Measurements from ENCODE around the gene CNP.
"Not testable (repeated sequence)": the region's sequence is repeated elsewhere in the genome, so short reads cannot be mapped to it uniquely, and the experiment has no call there.

CNP gene

GRCh38 chr17:41966463-41967140 lies at the start of gene CNP:
CNP (plus strand) TSS chr17:41966795; CDS start chr17:41966885, 90 bp downstream.
- DNase-seq = peak; percentile 87

DNA sequence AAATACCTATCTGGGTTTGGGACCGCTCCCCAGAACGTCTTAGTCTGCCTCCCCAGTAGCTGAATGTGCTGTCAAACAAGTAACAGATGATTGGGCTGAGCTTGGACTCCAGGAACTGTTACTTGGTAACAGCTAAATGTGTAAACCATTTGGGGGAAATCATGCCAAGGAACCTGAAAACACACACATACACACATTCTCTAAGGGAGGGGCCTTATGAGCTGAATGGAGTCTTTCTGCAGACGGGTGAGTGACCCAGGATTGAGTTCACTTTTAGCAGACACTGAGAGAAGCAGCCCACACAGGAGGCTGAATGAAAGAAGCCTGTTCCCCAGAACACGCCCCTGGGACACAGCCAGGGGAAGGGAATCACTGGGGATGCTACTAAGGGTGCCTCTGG lies 49.4 kb upstream of the CNP start:
- DNase-seq = peak; percentile 29

- DNase-seq = peak; percentile 81
Measured at GRCh38 chr17:41917679-41918313, 48.8 kb upstream of the CNP start.

GRCh38 chr17:41918314-41919164 lies 48.1 kb upstream of the CNP start, which contains the start of gene ACLY:
ACLY (minus strand) TSS chr17:41918951; CDS start chr17:41913873, 5,078 bp downstream.
- peak; percentile 98 for DNase-seq

DNA sequence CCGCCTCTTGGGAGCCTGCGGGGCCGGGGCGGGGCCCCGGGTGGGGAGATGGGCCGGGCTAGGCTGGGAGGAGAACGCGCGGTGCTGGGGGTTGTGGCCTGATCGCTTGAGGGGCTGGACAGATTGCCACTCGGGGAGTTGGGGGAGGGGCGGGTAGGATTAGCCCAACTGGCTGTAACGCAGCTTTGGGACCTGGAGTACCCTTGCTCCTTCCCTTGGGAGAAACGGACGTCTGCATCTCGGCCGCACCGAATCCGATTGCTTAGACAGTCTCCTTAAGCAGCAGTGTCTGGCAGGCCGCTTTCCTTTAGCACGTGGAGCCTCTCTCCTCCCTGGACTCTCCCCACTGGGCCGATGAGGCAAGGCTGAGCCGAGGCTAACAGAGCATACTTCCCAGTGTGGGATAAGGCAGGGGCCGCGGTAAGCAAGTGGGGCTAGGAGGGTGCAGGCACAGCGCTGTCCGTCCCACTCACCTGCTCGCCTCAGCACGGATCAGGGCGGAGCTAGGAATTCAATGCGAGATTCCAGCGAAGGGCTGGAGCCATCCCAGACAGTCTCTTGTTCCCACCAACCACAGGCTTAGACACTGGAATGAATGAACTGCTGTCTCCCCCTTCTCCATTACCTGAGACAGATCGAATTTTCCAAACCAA lies 47.3 kb upstream of the CNP start:
- no peak for DNase-seq

GRCh38 chr17:41919840-41920579 lies 46.6 kb upstream of the CNP start:
- DNase-seq = no peak

DNA sequence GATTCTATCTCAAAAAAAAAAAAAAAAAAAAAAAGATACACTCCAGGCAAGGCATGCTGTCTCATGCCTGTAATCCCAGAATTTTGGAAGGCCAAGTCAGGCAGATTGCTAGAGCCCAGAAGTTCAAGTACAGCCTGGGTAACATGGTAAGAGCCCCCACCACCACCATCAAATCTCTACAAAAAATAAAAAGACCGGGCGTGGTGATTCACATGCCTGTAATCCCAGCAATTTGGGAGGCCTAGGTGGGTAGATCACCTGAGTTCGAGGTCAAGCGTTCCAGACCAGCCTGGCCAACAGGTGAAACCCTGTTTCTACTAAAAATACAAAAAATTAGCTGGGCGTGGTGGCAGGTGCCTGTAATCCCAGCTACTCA lies 46.0 kb upstream of the CNP start:
- DNase-seq = no peak

- DNase-seq = no peak
Measured at GRCh38 chr17:41925991-41926590, 40.5 kb upstream of the CNP start.

GRCh38 chr17:41928693-41929251 lies 37.8 kb upstream of the CNP start:
- no peak for DNase-seq

DNA sequence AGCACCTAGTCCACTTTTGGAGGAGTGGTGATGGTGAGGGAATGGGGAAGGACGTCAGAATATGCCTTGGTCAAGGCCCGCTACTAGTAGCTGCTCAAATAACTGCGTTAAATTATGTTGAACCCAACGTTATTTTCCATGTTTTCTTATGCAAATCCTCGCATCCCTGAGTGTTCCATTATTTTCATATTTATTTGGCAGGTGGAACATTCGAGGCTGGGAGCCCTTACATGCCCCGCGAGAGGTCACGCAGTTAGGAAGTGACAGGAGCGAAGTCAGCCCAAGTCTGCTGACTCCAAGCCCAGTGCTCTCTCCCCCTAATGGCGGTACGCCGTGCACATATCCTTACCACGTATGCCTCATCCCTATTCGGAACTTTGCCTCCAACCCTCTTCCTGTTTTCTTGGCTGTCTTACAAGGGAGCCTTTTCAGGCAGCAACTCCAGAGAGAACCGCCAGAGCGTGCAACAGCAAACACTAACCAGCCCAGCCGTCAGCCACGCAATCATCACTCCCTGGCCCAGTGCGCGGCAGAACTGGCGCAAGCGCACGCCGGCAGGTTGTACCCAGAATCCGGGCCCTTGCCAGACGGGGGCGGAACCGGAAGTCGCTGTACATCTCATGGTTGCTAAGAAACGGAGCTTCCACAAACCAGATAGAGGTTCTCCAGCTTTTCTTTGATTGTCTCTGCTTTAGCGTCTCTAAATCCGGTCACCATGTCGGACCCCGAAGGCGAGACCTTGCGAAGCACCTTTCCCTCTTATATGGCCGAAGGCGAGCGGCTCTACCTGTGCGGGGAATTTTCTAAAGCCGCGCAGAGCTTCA lies 36.4 kb upstream of the CNP start, which contains the start of gene ODAD4:
TSS of gene ODAD4 (plus strand) at position 609 of the 824 bp plus-strand sequence. CDS start at position 716, 107 bp downstream.
- peak; percentile 97 for DNase-seq

DNA sequence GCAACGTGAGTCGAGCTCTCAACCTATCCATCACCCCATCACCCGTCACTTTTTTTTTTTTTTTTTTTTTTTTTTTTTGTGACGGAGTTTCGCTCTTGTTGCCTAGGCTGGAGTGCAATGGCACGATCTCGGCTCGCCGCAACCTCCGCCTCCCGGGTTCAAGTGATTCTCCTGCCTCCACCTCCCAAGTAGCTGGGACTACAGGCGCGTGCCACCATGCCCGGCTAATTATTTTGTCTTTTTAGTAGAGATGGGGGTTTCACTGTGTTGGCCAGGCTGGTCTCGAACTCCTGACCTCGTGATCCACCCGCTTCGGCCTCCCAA lies 35.8 kb upstream of the CNP start:
- not testable (repeated sequence) for DNase-seq

- not testable (repeated sequence) for DNase-seq
Measured at GRCh38 chr17:41931715-41932114, 34.9 kb upstream of the CNP start.

DNA sequence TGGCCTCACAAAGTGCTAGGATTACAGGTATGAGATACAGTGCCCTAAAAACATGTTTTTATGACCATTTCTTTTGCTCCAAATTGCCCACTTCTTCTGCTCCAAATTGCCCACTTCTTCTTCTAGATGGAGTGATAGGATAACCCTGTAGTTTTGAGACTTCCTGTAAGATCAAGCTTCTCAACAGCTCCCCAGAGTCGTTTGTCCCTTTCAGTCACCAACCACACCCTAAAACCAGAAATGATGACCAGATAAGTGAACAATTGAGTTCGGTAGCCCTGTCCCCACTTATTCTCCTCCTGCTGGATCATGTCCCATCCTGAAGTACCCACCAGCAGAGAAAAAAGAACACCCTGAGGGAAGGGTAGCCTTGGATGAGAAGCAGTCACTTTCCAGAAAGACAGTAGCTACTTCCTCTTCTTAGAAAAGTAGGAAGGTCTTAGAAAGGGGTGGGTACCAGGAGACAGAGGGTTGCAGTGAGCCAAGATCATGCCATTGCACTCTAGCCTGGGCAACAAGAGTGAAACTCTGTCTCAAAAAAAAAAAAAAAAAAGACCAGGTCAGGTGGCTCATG lies 33.7 kb upstream of the CNP start:
- DNase-seq = peak; percentile 81

GRCh38 chr17:41935641-41936040 lies 31.0 kb upstream of the CNP start:
- DNase-seq = no peak

DNA sequence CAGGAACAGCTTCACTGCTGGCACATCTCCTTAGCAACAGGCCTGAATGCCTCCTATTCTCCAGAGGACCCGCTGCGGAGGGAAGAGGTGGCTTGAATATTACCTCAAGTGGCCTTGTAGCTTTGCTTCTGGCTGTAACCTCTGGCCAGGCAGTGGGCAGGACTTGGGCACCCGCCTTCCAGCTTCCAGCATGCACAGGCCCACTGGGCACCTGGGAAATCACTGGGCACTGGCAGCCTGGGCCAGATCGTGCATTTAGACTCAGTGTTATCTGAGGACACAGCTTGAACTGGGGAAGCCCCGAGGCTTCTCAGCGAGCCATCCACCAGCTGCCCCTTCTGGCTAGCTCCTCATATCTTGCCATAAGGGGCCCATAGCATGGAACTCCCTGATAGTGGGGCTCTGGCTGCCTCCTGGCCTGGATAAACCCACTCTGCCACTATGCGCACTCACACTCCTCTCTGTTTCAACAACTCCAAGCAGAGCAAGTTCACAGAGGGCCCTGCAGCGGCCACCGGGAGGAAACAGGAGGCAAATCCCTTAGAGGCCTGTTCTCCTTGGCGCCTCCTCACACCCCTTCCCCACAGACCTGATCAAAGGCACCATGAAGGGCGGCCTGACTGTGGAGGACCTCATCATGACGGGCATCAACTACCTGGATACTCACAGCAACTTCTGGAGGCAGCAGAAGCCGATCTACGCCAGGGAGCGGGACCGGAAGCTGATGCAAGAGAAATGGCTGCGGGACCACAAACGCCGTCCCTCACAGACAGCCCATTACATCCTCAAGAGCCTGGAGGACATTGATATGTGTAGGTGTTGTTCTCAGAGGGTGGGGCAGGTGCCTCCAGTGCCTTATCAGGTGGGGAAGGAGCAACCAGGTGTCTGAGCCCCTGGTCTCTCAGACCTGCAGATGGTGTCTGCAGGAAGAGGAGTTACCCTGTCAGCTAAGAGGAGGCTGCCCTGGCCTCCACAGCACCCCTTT lies 28.3 kb upstream of the CNP start:
- peak; percentile 98 for DNase-seq

GRCh38 chr17:41939044-41939692 lies 27.4 kb upstream of the CNP start:
- DNase-seq = no peak

GRCh38 chr17:41939693-41940090 lies 26.9 kb upstream of the CNP start:
- no peak for DNase-seq

DNA sequence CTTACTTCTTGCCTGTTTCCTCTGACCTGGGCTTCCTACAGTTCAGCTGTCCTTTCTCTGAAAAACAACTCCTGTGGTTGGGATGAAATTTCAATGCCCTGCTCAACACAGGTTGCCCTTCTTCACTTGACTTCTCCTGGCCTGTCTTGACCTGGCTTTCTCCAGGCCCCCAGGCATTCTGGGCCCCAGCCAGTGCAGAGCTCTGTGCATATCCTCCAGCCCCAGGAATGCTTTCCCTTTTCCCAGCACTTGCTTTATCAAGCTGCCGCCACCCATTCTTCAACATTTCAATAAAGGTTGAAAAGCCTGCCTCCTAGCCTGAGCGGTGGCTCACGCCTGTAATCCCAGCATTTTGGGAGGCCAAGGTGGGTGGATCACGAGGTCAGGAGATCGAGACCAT lies 25.4 kb upstream of the CNP start:
- no peak for DNase-seq

Measured in hematopoietic multipotent progenitor cell treated with erythropoietin and hydrocortisone succinate and interleukin-3 and kit ligand, for 8 days (in vitro differentiated cells).